CD4-positive, alpha-beta T cell treated with Interleukin-15 for 4 hours (primary cell): ENCODE measurements around the gene ATP5MC3.

ENCODE experiments used
- DNase-seq: peaks from one replicate; pipeline ENCODE4 v3.0.0-alpha.2; 2020; ENCODE audit warnings: low spot score

Gene ATP5MC3

DNA sequence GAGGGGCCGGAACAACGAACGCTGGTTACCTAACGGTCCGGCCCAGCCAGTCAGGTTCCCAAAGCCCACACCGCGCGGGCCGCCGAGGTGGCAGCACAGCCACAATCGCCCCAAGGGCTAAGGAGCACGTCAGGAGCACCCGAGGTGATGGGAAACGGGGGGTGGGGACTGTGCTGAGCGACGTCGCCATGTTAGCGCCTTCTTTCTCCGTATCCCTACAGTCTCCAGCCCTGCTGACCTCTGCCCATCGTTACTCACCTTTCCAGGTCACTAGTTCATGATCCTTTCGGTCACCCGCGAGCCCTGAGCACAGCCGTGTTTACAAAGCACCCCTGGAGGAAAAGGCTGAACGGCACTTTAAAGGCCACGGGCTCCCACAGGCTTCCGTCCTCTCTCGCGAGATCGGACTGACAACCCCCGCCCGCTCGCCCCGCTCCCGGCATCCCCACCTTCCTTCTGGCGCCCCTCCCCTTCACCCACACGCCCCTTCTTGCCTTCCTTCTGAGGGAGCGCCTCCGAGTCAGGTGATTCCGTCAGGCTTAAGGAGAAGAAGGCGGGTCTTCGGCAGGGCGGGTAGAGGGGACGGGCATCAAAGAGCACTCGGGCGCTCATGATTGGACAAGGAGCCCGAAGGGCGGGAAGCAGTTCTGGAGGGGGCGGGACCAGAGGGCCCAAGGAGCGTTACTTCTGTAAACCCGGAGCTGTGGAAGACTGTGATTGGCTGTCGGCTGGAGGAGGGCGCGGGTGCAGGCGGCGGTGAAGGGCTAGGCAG, 13.5 kb downstream of the ATP5MC3 start, which contains the start of gene ATF2:
ATF2 (minus strand) TSS at position 412 of the 772 bp plus-strand sequence. CDS start 31,760 bp downstream, outside the sequence.
- peak; percentile 99 for DNase-seq

DNA sequence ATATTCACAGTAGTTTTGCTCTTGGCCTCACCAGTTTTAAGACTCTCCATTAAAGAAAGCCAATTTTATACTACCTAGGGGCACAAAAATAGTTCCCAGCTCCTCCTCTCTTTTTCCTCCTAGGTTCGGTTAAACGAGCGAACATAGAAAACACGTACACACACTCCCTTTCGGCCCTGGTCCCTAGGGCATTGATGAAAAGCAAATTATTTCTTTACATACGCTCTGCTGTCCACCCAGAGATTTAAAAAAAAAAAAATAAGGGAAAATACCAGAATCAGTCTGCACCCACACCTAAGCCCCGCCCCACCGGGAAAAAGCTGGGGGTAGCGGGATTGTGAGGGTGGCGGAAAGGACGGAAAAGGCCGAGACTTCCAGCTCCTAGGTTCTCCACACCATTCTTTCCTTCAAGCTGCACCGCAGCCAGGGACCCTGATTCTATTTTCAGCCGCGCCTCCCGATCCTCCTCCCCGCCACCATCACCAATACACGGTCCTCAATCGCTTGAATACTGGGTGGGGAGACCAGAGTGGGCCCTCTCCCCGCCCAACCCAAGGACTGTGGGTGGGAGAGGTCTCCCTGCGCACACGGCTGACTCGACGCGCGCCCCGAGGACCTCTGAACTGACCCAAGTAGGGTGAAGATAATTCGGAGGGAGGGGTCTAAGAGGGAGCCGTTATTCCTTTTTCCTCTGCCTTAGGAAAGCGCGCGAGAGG, 14.3 kb downstream of the ATP5MC3 start:
- no peak for DNase-seq

DNA sequence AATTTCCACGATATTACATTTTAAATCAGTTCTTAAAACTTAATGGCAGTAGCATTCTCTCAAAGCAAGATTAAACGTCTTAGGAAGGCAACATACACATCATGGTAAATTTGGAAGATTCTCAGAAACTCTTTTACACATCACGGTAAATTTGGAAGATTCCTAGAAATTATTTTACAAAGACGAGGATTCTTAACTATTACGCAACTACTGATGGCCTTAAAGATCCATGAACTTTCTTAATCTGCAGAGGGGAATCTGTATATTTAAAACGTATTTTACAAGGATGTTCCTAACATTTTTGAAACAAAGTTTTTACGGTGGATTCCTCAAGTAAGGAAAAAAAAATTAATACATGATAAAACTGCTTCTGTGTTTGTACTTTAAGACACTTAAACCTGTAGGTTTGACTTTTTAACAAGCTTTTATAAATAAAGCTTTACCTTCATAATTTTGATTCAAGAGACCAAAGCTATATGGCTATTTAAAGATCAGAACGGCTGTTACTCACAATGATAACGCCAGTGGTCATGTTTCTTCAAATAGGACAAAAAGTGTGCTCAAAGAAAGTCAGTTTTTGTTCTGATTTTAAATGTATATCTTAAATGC, 15.2 kb downstream of the ATP5MC3 start:
- DNase-seq: no peak

DNA sequence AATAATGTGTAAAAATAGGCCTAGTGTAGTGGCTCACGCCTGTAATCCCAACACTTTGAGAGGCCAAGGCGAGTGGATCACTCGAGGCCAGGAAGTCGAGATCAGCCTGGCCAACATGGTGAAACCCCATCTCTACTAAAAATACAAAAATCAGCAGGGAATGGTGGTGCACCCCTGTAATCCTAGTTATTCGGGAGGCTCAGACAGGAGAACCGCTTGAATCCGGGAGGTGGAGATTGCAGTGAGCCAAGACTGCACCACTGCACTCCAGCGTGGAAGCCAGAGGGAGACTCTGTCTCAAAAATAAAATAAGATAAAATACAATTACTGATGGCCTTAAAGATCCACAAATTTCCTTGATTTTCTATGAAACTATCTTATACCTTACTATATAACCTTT, 17.3 kb downstream of the ATP5MC3 start:
- DNase-seq: no peak

DNA sequence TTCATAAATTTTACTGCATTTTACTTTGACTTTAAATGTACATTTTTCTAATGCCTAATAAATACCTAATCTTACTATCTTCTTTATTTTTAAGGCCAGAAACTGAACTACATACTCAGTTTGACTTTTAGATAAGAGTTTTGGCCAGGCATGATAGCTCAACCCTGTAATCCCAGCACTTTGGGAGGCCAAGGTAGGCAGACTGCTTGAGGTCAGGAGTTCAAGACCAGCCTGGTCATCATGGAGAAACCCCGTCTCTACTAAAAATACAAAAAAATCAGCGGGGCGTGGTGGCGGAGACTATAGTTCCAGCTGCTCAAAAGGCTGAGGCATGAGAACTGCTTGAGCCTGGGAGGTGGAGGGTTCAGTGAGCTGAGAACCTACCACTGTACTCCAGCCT, 22.6 kb downstream of the ATP5MC3 start:
- DNase-seq: no peak

DNA sequence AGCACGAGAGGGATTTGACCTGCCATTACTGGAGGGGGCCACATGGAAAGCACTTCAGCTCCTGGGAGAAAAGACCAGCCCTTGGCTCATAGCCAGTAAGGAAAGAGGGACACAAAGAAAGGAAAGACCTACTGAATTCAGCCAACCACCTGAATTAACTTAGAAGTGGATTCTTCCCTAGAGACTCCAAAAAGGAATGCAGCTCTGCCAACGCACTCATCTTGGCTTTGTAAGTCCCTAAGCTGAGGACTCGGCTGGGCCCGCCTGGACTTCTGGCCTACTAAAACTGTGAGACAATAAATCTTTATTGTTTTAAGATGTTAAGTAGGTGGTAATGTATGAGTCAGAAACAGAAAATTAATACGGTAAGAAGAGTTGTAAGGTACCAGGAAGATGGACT, 25.0 kb downstream of the ATP5MC3 start:
- DNase-seq: no peak

DNA sequence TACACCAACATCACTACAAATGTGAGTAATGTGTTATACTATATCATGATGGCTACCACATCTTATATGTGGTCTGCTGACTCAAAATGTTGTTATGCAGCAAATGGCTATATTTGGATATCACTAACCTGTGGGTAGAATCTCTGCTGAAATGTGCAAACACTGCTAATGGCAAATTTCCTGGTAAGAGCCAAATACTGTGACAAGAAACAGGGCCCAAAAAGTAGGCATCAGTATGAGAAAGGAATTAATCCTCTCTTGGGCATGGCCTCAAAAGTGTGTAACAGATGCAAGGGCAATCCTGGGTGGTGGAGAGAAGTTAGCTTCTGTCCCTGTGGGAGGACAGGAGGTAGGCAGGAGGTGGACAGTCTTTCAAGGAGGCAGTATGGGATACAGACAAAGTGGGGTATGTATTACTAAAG, 26.8 kb downstream of the ATP5MC3 start:
- DNase-seq: peak; percentile 18

DNA sequence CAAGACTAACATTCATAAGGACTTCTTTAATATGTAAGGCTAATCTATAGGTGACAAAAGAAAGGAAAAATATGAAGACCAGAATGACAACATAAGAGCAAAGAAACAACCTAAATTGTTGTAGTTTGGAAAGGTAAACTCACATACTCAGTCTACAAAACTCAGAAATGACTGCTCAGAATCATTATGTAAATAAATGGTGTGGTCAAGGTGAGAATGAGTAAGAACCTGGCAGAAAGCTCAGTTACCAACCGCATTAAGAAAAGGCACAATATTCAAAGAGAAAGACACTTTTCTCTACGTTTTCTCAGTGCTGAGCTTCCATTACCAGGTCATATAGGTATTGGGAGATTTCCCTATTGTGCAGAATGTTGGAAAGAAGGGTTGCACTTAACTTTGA, 29.3 kb downstream of the ATP5MC3 start:
- no peak for DNase-seq

DNA sequence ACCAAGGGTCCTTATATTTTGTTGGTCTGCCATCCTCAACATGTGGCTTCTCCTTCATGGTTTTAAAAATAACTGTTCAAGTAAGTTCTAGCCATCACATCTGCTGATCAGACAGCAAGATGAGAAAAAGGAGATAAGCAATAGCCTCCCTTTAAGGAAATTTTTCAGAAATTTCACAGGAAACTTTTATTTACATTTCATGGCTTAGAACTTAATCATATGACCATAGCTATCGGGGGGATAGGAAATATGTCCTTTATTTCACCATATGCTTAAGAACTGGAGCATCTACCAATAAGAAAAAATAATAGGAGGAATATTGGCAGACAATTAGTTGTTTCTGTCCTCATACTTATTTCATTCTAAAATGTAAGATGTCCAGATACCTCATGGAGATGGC, 29.7 kb downstream of the ATP5MC3 start:
- DNase-seq: no peak

DNA sequence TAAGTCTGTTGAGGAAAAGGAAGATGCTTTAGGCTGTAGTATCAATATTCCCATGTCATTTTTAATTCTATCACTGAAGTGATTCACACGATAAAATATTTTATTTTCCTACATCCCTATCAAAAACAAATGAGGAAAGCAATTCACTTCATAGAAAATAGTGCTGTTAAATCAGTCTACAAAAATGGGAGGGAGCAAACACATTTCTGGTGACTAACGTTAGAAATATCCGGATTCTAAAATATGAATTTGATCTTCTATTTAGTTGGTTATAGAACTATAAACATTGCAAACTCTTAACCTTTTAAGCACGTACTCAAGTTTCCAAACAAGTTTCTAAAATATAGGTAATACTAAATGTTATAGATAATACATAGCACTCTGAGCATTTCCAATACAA, 34.3 kb downstream of the ATP5MC3 start:
- no peak for DNase-seq

DNA sequence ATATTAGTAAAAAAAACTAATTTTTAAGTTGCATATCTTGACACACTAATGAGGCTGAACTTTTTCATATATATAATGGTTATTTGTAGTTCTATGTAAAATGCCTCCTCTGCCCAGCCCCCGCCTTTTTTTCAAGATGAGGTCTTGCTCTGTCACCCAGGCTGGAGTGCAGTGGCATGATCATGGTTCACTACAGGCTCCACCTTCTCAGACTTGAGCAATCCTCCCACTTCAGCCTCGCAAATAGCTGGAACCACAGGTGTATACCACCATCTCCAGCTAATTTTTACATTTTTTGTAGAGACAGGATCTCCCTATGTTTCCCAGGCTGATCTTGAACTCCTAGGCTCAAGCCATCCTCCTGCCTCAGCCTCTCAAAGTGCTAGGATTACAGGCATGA, 37.8 kb downstream of the ATP5MC3 start:
- no peak for DNase-seq

DNA sequence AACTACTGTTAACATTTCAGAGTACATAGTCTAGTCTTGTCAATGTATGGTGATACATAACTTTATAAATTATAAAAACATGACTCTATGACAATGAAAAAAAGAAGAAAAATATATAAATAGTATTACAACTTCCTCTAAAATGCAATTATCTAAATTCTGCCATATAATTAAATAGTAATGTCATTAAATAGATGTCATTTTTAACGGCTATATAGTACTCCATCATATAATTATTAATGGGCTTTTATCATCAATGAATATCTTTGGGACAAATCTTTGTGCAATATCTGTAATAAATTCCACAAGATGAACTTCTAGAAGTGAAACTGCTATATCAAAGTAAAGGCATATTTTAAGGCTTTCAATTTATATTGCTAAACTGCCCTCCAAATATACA, 38.3 kb downstream of the ATP5MC3 start:
- DNase-seq: no peak

DNA sequence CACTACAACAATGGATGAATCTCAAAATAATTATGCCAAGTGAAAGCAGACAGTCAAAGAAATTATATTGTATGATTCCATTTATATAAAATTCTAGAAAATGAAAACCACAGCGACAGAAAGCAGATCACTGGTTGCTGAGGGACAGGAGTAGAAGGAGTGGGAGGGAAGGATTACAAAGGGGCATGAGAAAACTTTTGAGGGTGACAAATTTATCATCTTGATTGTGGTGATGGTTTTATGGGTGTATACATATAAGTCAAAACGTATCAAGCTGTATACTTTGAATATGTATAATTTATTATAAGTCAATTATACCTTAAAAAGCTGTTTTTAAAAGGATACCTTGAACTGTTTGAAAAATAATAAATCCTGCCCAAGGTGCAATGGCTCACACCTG, 41.2 kb downstream of the ATP5MC3 start:
- DNase-seq: no peak

DNA sequence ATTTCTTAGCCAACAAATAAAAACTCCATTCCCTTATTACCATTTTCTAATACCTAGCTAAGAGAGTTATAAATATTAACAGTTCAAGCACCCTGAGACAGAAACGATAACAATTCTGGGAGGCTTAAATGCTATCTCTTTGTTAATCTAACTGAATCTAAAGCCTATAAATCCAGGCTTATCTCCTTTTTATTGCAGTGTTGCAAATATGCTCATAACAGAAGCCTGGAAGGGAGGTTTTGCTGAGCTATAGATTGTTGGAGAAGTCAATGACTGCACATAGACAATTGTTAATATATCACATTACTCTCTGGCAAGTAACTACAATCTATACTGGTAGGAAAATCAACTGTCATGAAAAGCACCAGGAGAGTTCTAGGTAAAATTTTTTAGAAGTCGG, 43.7 kb downstream of the ATP5MC3 start:
- DNase-seq: no peak

DNA sequence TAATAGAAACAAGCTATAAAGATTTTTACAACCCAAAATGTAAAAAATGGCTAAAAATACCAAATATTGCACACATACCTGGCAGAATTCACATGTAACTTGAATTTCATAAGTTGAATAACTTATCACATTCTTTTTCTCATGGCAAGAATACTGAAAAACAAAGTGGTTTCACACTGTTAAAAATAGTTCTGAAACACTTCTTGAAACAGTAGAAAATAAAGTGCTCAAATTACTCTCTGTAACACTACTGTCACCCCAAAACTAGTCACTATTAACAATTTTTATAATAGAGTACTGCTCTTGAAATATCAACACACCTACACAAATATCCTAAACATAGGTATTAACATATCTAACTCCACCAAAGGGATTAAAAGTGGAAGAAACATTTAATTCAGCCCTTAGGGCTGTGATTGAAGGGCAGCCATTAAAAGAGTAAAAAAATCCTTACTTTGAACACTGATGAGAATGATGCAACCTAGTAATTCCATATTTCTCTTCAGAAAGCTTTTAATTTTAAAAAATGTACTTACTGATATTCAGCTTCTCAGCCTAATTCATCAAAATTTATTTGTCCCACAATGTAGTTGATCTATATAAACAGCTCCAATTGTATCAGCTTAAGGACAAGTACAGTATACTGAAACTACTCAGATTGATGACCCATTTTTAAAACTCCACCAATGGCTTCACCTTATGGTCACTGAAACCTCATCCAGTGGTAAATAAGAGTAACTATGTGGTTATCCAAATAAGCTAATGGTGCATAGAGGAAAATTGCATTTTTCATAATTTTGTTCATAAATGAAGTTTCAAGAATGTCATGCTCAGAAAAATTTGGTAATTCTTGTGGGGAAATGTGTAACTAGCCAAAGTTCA, 44.9 kb downstream of the ATP5MC3 start:
- DNase-seq: no peak

DNA sequence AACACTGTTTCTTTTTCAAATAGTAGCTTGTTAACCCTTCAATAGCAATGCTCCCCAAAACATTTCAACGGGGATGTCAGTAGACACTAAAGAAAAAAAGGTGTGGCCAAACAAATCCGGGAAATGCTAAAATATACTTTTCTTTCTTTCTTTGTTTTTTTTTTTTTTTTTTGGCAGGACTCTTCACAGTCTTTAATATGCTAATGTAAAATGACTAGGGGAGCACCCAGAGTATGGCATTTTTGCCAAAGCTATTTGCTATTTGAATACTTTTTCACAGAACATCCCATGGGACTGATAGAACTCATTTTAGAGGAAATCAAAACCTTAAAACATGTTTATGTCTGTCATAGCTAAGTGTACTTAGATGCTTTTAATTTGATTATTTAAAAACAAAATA, 45.6 kb downstream of the ATP5MC3 start:
- DNase-seq: no peak

DNA sequence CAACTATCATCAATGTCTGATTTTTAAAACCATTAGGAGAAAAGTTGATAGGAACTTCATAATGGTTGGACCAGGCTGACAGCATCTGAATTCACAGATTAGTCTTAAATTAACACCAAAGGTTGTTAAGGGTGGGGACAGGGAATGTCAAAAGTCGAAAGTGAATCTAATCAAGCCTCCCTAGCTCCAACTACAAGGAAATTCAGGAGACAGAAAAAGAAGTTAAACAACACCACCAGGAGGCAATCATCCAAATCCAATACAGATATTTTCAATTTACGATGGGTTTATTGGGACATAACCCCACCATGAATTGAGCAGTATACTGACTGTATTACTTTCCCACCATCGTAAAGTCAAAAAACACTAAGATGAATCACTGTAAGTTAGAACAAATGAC, 46.3 kb downstream of the ATP5MC3 start:
- no peak for DNase-seq

DNA sequence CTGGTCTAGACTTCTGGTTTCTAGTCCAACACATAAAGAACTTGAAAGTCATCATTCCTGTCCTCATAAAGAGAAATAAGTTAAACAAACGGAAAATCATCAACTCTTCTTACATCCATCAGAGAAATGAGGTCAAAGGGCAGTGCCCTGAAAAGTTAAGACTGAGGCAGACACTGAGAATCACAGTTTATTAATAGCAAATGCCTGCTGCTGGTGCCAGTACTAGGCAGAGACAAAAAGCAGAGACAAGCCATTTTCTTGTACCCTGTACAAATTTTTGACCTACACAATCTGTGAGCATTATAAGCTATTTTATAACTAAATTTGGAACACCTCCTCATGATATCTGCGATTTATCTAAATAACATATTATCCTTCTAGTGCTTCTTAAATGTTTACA, 50.3 kb downstream of the ATP5MC3 start:
- DNase-seq: no peak

DNA sequence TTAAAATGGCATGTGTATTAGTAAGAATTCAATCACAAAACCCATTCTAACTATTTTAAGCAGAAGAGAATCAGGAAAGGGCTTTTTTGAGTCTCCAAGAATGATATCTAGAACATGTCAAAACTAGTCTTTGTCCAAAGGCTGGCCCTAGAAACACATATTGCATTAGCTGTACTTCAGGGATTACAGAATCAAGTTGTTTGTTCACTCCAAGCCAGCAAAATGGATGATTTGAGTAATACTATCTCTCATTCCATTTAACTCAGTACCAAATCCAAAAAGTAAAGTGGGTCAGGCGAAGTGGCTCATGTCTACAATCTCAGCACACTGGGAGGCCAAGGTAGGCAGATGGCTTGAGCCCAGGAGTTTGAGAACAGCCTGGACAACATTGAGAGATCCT, 54.8 kb downstream of the ATP5MC3 start:
- no peak for DNase-seq
